Omental fat pad (tissue), 4 donors: ENCODE data around the gene CENPP. TPM values are rescaled to one million over a fixed set of nuclear protein-coding genes. Genes with fewer than 3 reads are reported as not detected.

Experiments used
- ATAC-seq: fragments of 150-250 bp; one replicate; pipeline ENCODE4 v1.9.1; 2016; ENCODE audit warnings: mild to moderate bottlenecking, moderate library complexity; ENCODE audit not compliant: low FRiP score
- DNase-seq: peaks from one replicate; pipeline ENCODE4 v3.0.0-alpha.2; 2019; ENCODE audit warnings: low spot score
- total RNA-seq, 4 donors: library from RNA; depleted of rRNA; stranded (reverse); fragments of >200 nt; gene quantifications; one replicate each; pipeline ENCODE4 v1.1.0, GENCODE V29; 2016
- TF ChIP-seq, protein P1 (sequence below), 3 donors: fragments of 450-650 bp; IDR thresholded peaks; one replicate each; pipeline ENCODE4 v1.5.1; 2016 to 2017; ENCODE audit warnings: antibody characterized with exemption in 3 of 3, mild to moderate bottlenecking in 3 of 3, moderate library complexity in 2 of 3

CENPP gene
- total RNA-seq, 4 donors from 2014 or later = 1.2 to 7.0 (median 5.6) TPM

DNA sequence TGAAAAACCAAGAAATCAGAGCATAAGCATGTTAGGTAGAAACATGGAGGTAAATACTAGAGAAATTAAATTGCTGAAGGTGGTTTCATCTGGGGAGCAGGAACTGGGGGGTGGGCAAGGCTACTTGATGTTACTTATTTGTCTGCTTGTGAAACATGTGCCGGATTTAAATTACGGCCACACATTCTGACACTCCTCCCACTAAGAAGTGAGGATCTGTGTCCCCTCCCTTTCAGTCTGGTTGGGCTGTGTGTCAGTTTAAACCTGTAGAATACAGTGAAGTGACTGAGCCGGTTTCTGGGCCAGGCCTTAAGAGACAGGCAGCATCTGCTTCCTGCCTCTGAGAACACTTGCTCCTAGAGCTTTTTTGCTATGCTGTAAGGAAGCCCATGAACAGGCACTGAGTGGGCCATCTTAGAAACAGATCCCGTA lies 29.9 kb upstream of the CENPP start:
- DNase-seq = no peak
- TF ChIP-seq, protein P1, sequence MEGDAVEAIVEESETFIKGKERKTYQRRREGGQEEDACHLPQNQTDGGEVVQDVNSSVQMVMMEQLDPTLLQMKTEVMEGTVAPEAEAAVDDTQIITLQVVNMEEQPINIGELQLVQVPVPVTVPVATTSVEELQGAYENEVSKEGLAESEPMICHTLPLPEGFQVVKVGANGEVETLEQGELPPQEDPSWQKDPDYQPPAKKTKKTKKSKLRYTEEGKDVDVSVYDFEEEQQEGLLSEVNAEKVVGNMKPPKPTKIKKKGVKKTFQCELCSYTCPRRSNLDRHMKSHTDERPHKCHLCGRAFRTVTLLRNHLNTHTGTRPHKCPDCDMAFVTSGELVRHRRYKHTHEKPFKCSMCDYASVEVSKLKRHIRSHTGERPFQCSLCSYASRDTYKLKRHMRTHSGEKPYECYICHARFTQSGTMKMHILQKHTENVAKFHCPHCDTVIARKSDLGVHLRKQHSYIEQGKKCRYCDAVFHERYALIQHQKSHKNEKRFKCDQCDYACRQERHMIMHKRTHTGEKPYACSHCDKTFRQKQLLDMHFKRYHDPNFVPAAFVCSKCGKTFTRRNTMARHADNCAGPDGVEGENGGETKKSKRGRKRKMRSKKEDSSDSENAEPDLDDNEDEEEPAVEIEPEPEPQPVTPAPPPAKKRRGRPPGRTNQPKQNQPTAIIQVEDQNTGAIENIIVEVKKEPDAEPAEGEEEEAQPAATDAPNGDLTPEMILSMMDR (IDR thresholded peaks at IDR 0.05) = no peak
- no peak for ATAC-seq

DNA sequence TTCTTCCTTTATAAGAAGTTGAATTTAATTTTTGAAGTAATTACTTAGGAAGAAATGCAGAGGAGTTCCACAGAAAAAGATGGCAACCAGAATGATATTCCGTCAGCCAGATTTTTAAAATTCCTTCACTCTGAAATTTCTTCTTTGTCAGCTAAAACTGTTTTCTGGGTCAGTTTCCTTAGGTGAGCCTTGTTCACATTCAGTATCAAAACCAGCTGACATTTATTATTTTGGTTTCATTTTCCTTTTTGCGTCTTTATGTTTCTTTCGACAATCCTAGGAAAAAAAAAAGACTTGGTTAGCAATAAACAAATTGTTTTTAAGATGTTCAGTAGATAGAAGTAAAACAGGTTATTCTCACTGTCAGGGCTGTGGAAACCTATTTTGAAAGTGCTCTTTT lies 28.1 kb upstream of the CENPP start:
- ATAC-seq = no peak
- TF ChIP-seq, protein P1 (IDR thresholded peaks at IDR 0.05) = no peak

DNA sequence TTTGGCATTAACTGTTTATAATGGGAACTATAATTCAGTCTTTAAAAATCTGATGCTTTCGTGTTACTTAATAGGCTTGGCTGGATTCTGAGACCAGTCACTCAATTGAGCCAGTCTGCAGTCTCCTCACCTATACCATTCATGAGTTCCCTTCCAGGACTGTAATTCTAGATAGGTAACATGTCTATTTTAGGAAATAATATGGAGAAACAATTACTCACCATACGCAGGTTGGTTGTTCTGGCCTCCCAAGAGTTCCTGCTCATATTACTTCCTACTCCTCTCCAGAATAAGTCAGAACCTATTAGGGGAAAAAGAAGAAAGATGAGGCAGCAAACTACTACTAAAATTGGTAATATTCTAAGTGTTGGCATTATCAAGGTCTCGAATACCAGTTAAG lies 27.7 kb upstream of the CENPP start:
- DNase-seq (no peak), ATAC-seq (no peak)
- TF ChIP-seq, protein P1 (IDR thresholded peaks at IDR 0.05) = no peak

More for the DNA sequence above, 28.1 kb upstream of the CENPP start:
- DNase-seq = no peak

DNA sequence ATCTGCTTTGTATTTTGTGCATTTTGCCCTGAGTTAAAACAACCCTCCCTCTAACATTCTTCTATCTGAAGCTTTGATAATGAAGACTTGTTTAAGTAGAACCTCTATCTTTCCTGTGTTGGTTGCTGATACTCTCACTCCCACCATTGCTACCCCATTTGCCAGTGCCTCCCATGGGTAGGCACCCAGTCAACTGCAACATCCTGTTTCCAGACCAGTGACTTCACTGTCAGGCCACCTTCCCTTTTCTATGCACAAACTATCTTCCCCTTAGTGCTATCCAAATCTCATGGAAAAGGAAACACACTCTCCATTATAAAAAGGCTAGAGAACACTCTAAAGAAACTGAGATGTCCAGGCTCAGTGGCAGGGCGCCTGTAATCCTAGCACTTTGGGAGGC lies 26.6 kb upstream of the CENPP start:
- DNase-seq (no peak), ATAC-seq (no peak)
- TF ChIP-seq, protein P1 (IDR thresholded peaks at IDR 0.05) = no peak

DNA sequence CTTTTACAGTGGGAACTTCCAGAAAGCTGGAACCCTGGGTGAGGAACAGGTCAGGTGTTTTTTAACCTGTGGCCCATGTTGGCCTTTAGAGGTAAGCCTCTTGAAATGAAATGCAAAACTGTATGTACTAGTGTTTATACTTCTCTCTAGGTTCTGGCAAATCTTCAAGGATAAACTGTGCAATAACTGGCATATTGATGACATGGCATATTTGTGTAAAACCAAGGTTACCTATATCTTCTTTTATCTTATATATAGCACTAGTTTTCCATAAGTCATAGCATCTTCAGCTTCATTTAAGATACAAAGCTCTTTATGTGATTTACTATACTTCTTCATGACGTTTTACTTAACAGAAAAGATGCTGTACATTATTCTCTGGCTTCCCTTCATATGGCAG lies 24.8 kb upstream of the CENPP start:
- DNase-seq = no peak
- no peak for ATAC-seq
- TF ChIP-seq, protein P1 (IDR thresholded peaks at IDR 0.05) = no peak

- ATAC-seq = no peak
- TF ChIP-seq, protein P1 (IDR thresholded peaks at IDR 0.05) = no peak
- DNase-seq = no peak
These were observed 16.9 kb upstream of the CENPP start for GRCh38 chr9:92308893-92309292.

- TF ChIP-seq, protein P1 (IDR thresholded peaks at IDR 0.05) = no peak
- ATAC-seq (no peak), DNase-seq (no peak)
These were observed 15.2 kb upstream of the CENPP start for GRCh38 chr9:92310562-92310961.
